SU-DHL-6 (cell line): Measurements from ENCODE around the gene RAE1.

ENCODE experiments used
- H2AFZ ChIP-seq: fragments of 200-600 bp; sonication (generic); 2 replicates; pipeline ENCODE4 v1.6.1; 2014; ENCODE audit warnings: low read depth, mild to moderate bottlenecking, moderate library complexity, mixed read lengths, antibody characterized with exemption, low read length; ENCODE audit not compliant: severe bottlenecking
- H3F3A ChIP-seq: fragments of 200-600 bp; shearing (Covaris generic); 2 replicates; pipeline ENCODE4 v1.6.0; 2016; ENCODE audit warnings: antibody characterized with exemption, mild to moderate bottlenecking; ENCODE audit not compliant: insufficient read depth
- H3K27ac ChIP-seq: fragments of 200-600 bp; sonication (generic); 2 replicates; pipeline ENCODE4 v1.5.1; 2016; ENCODE audit warnings: low read depth, mild to moderate bottlenecking, low read length, moderate library complexity, mixed read lengths
- H3K27me3 ChIP-seq: fragments of 200-600 bp; sonication (generic), shearing (Covaris generic); 2 replicates; pipeline ENCODE4 v1.6.0; 2014; ENCODE audit warnings: mild to moderate bottlenecking, low read length
- H3K36me3 ChIP-seq: fragments of 200-600 bp; sonication (generic); 2 replicates; pipeline ENCODE4 v1.6.1; 2014; ENCODE audit warnings: mild to moderate bottlenecking, low read length, mixed read lengths
- H3K4me2 ChIP-seq: fragments of 300-600, 200-600 bp; shearing (Covaris generic), sonication (generic); 2 replicates; pipeline ENCODE4 v1.6.0; 2014; ENCODE audit warnings: low read length, low read depth, mild to moderate bottlenecking; ENCODE audit not compliant: poor library complexity, severe bottlenecking
- H3K4me3 ChIP-seq: fragments of 200-600 bp; sonication (generic); 2 replicates; pipeline ENCODE4 v1.5.1; 2014; ENCODE audit warnings: antibody characterized with exemption, low read length, mild to moderate bottlenecking, mixed read lengths; ENCODE audit not compliant: insufficient read depth, poor library complexity, severe bottlenecking
- H3K79me2 ChIP-seq: fragments of 200-600 bp; sonication (generic); 2 replicates; pipeline ENCODE4 v1.6.1; 2014; ENCODE audit warnings: mild to moderate bottlenecking, low read length, moderate library complexity; ENCODE audit not compliant: insufficient read depth
- H3K9ac ChIP-seq: fragments of 200-600 bp; sonication (generic); 2 replicates; pipeline ENCODE4 v1.7.0; 2014; ENCODE audit warnings: mild to moderate bottlenecking, low read length
- H3K9me2 ChIP-seq: fragments of 200-600 bp; sonication (generic); replicated peaks from 2 replicates; pipeline ENCODE4 v1.6.1; 2014; ENCODE audit warnings: low read length; ENCODE audit not compliant: insufficient read depth
- H3K9me3 ChIP-seq: fragments of 200-600 bp; sonication (generic); 2 replicates; pipeline ENCODE4 v1.6.1; 2014; ENCODE audit warnings: low read length, mixed read lengths; ENCODE audit not compliant: insufficient read depth
- H4K20me1 ChIP-seq: fragments of 200-600 bp; sonication (generic); 2 replicates; pipeline ENCODE4 v1.6.1; 2014; ENCODE audit warnings: low read depth, mild to moderate bottlenecking, antibody characterized with exemption, low read length, moderate library complexity, mixed read lengths
- EZH2phosphoT487 ChIP-seq: fragments of 200-600 bp; sonication (generic), shearing (Covaris generic); conservative IDR thresholded peaks from 2 replicates; pipeline ENCODE4 v1.6.1; 2018; ENCODE audit warnings: mild to moderate bottlenecking, antibody characterized with exemption, low read length, moderate library complexity, mixed read lengths
- TF ChIP-seq, protein P1 (sequence below): fragments of 200-600 bp; sonication (generic); IDR thresholded peaks from one replicate; pipeline ENCODE4 v1.5.1; 2017; ENCODE audit warnings: antibody characterized with exemption, mild to moderate bottlenecking, low read length, moderate library complexity; ENCODE audit not compliant: insufficient read depth, poor library complexity, severe bottlenecking

The RAE1 gene

DNA sequence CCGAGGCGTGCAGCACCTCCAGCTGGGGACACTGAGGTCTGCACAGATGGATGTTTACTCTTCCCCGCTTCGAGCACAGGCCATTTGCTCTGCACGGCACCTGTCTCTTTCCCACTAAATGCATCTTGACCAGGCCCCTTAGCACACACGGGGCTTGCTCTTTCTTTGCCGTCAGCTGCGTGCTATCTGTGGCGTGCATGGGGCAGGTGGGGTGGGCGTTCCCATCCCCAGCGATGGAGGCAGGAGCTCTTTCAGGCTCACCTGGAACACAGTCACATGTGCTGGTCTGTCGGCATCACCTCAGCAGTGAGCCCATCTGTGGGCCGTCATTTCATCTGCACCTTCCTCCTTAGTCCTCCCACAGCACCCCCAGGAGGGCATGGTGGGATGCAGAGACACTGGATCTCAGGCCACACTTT is 75.2 kb downstream of the RAE1 start:
- H3K79me2 ChIP-seq = no peaks in the 10 kb centered on the region
- no peak for TF ChIP-seq EZH2phosphoT487
- H3K36me3 ChIP-seq = no peaks in the 10 kb centered on the region
- no peaks in the 10 kb centered on the region for H3K27me3 ChIP-seq
- no peak overlapping the region for H3K9ac ChIP-seq
- H2AFZ ChIP-seq = no peak overlapping the region
- H4K20me1 ChIP-seq = no peaks in the 10 kb centered on the region
- H3K4me2 ChIP-seq = no peak overlapping the region
- no peaks in the 10 kb centered on the region for H3F3A ChIP-seq
- H3K9me3 ChIP-seq = no peaks in the 10 kb centered on the region
- no peaks in the 10 kb centered on the region for H3K9me2 ChIP-seq
- H3K27ac ChIP-seq = no peak overlapping the region
- H3K4me3 ChIP-seq = no peak overlapping the region

DNA sequence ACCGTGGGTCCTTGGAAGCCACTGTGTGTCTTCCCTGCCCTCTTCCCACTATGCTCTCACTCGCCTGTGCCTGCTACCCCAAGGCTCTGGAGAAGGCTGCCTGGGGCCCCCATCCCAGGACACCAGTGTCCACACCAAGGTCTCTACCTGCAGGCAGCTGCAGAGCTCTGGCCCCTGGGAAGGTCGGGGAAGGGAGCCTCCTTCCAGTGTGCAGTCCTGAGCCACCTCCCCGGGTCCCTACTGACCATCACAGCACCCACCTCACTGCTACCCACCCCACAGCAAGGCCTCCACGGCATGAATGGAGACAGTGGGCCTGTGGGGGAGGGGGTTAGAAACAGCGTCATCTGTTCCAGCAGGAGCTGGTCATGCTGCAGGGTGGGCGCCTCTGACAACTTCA is 75.8 kb downstream of the RAE1 start:
- H3K4me2 ChIP-seq = no peak overlapping the region
- no peak for TF ChIP-seq EZH2phosphoT487
- TF ChIP-seq, protein P1, sequence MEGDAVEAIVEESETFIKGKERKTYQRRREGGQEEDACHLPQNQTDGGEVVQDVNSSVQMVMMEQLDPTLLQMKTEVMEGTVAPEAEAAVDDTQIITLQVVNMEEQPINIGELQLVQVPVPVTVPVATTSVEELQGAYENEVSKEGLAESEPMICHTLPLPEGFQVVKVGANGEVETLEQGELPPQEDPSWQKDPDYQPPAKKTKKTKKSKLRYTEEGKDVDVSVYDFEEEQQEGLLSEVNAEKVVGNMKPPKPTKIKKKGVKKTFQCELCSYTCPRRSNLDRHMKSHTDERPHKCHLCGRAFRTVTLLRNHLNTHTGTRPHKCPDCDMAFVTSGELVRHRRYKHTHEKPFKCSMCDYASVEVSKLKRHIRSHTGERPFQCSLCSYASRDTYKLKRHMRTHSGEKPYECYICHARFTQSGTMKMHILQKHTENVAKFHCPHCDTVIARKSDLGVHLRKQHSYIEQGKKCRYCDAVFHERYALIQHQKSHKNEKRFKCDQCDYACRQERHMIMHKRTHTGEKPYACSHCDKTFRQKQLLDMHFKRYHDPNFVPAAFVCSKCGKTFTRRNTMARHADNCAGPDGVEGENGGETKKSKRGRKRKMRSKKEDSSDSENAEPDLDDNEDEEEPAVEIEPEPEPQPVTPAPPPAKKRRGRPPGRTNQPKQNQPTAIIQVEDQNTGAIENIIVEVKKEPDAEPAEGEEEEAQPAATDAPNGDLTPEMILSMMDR = no peak
- H3K36me3 ChIP-seq = no peaks in the 10 kb centered on the region
- no peaks in the 10 kb centered on the region for H4K20me1 ChIP-seq
- no peaks in the 10 kb centered on the region for H3K27me3 ChIP-seq
- no peaks in the 10 kb centered on the region for H3K9me2 ChIP-seq
- no peaks in the 10 kb centered on the region for H3K79me2 ChIP-seq
- H3K27ac ChIP-seq = no peak overlapping the region
- H3F3A ChIP-seq = no peaks in the 10 kb centered on the region
- H3K4me3 ChIP-seq = no peak overlapping the region
- H3K9ac ChIP-seq = no peak overlapping the region
- H3K9me3 ChIP-seq = no peaks in the 10 kb centered on the region
- H2AFZ ChIP-seq = no peak overlapping the region

DNA sequence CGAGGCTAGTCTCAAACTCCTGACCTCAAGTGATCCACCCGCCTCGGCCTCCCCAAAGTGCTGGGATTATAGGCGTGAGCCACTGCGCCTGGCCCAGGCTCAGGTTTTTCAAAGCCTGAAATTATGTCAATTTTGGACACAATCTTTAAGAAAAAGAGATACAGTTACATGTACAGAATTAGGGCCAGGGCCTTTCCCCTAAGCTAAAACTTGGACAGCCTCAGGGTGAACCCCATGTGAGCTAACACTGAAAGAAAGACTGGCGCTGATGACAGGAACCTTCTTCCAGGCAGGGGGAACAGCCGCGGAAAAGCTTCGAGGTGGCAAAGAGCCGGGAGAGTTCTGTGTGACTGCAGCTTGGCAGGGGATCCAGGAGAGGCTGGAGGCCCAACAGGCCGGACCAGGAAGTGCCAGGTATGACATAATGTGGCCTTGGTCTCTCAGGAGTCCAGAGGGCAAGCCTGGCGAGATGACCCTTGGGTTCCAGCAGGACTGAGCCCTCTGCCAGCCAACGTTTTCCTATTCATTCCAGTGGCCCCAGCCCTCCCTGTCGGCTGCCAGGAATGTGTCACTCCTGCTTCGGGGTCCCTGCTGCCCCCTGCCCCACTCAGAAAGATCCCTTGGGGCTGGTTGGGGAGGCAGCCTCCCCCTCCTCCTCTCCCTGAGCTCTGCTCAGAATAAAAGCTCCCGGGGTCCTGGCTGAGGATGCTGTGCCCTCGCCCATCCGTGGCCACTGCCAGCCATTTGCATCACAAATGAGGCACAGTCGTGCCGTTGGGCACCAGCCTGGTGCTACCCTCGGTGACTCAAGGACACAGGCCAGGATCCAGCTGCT is 77.5 kb downstream of the RAE1 start:
- Histone ChIP-seq H3K36me3 (no peaks in the 10 kb centered on the region), H4K20me1 (no peaks in the 10 kb centered on the region), H3K27me3 (no peaks in the 10 kb centered on the region), H3K27ac (no peak overlapping the region), H3K4me3 (no peak overlapping the region), H3F3A (peaks cover 5% of the 10 kb centered on the region; the same call in 1 of the 2 replicates), H3K4me2 (no peak overlapping the region), H3K79me2 (no peaks in the 10 kb centered on the region), H3K9me3 (no peaks in the 10 kb centered on the region), H3K9me2 (no peaks in the 10 kb centered on the region), H2AFZ (no peak overlapping the region), H3K9ac (no peak overlapping the region)
- no peak for TF ChIP-seq EZH2phosphoT487
- TF ChIP-seq, protein P1 = no peak
